ENCODE results near the gene LEMD1.

- TF ChIP-seq CTCF (IDR thresholded peaks at IDR 0.05) = no peak
- no peak for TF ChIP-seq EP300 (IDR thresholded peaks at IDR 0.05)
These were observed 20.3 kb upstream of the LEMD1 start for GRCh38 chr1:205442051-205442725.

All from stomach (tissue), 4 donors.